WTC11 (cell line): ENCODE data around the gene GRAMD1A. TPM values are rescaled to one million over a fixed set of nuclear protein-coding genes. Genes with fewer than 3 reads are reported as not detected.

Experiments used
- ATAC-seq: fragments of 200-7000 bp; cut with Tn5 transposase; 2 replicates; pipeline ENCODE4 v1.10.0; 2021; ENCODE audit warnings: mild to moderate bottlenecking, moderate library complexity
- CTCF ChIA-PET: fragments of 300-600 bp; sonication (Branson Sonifier 250); formaldehyde crosslinking; loops from one replicate; lab custom pipeline; 2021; ENCODE audit warnings: antibody characterized with exemption; lab: Charles Lee
- POLR2A ChIA-PET: fragments of 350-600 bp; sonication (Branson Sonifier 250); formaldehyde crosslinking; loops from one replicate; lab custom pipeline; 2021; ENCODE audit warnings: antibody characterized with exemption; lab: Charles Lee
- DNase-seq: peaks from one replicate; pipeline ENCODE4 v3.0.0; 2021; ENCODE audit warnings: low spot score
- H3K27ac Mint-ChIP-seq: 2 replicates; pipeline ENCODE4 v1.8.0; 2021; ENCODE audit warnings: mixed read lengths
- H3K27me3 Mint-ChIP-seq: 2 replicates; pipeline ENCODE4 v1.8.0; 2021; ENCODE audit warnings: low read depth, mild to moderate bottlenecking, moderate library complexity, mixed read lengths
- H3K36me3 Mint-ChIP-seq: 2 replicates; pipeline ENCODE4 v1.8.0; 2021; ENCODE audit warnings: mixed read lengths
- H3K4me1 Mint-ChIP-seq: 2 replicates; pipeline ENCODE4 v1.8.0; 2022; ENCODE audit warnings: mixed read lengths
- H3K4me3 Mint-ChIP-seq: 2 replicates; pipeline ENCODE4 v1.8.0; 2021; ENCODE audit warnings: mild to moderate bottlenecking, moderate library complexity, mixed read lengths
- H3K9me3 Mint-ChIP-seq: 2 replicates; pipeline ENCODE4 v1.8.0; 2021; ENCODE audit warnings: mixed read lengths
- AFF4 ChIP-seq: sonication (generic); formaldehyde crosslinking; IDR thresholded peaks from 2 replicates; pipeline ENCODE4 v1.8.1; 2023; ENCODE audit warnings: mild to moderate bottlenecking, missing genetic modification reagents, borderline replicate concordance
- ARID4B ChIP-seq: sonication (generic); formaldehyde crosslinking; IDR thresholded peaks from 2 replicates; pipeline ENCODE4 v1.8.0; 2023; ENCODE audit warnings: missing genetic modification reagents, mild to moderate bottlenecking, borderline replicate concordance
- ATF1 ChIP-seq: sonication (generic); formaldehyde crosslinking; IDR thresholded peaks from 2 replicates; pipeline ENCODE4 v1.8.1; 2023; ENCODE audit warnings: mild to moderate bottlenecking, moderate library complexity, missing genetic modification reagents
- CDX4 ChIP-seq: fragments of 250-450 bp; sonication (Bioruptor Pico); IDR thresholded peaks from 2 replicates; pipeline ENCODE4 v1.9.0; 2021; ENCODE audit warnings: moderate library complexity, mild to moderate bottlenecking, inconsistent platforms, borderline replicate concordance
- E2F5 ChIP-seq: sonication (generic); formaldehyde crosslinking; IDR thresholded peaks from 2 replicates; pipeline ENCODE4 v1.8.1; 2022; ENCODE audit warnings: mild to moderate bottlenecking, moderate library complexity, missing genetic modification reagents
- FOXP1 ChIP-seq: sonication (generic); formaldehyde crosslinking; IDR thresholded peaks from 2 replicates; pipeline ENCODE4 v1.8.0; 2022; ENCODE audit warnings: missing genetic modification reagents, mild to moderate bottlenecking, moderate library complexity, borderline replicate concordance
- FOXP4 ChIP-seq: sonication (generic); formaldehyde crosslinking; IDR thresholded peaks from 2 replicates; pipeline ENCODE4 v1.8.0; 2022; ENCODE audit warnings: mild to moderate bottlenecking, missing genetic modification reagents
- GRHL2 ChIP-seq: fragments of 250-450 bp; sonication (Bioruptor Pico); IDR thresholded peaks from 2 replicates; pipeline ENCODE4 v1.8.0; 2022; ENCODE audit warnings: mild to moderate bottlenecking, moderate library complexity; ENCODE audit not compliant: insufficient replicate concordance, severe bottlenecking
- KAT7 ChIP-seq: sonication (generic); formaldehyde crosslinking; IDR thresholded peaks from 2 replicates; pipeline ENCODE4 v1.8.1; 2023; ENCODE audit warnings: missing genetic modification reagents, mild to moderate bottlenecking, borderline replicate concordance
- MYBL2 ChIP-seq: sonication (generic); formaldehyde crosslinking; IDR thresholded peaks from 2 replicates; pipeline ENCODE4 v1.8.1; 2023; ENCODE audit warnings: mild to moderate bottlenecking, moderate library complexity, missing genetic modification reagents
- NFE2L1 ChIP-seq: sonication (generic); formaldehyde crosslinking; IDR thresholded peaks from 2 replicates; pipeline ENCODE4 v1.8.1; 2023; ENCODE audit warnings: missing genetic modification reagents
- NFYB ChIP-seq: sonication (generic); formaldehyde crosslinking; conservative IDR thresholded peaks from 2 replicates; pipeline ENCODE4 v1.8.0; 2022; ENCODE audit warnings: low read depth, missing genetic modification reagents
- PRDM15 ChIP-seq: sonication (generic); formaldehyde crosslinking; IDR thresholded peaks from 2 replicates; pipeline ENCODE4 v1.8.0; 2022; ENCODE audit warnings: missing genetic modification reagents
- TP53 ChIP-seq: sonication (generic); formaldehyde crosslinking; IDR thresholded peaks from 2 replicates; pipeline ENCODE4 v1.8.1; 2023; ENCODE audit warnings: mild to moderate bottlenecking, missing genetic modification reagents
- ZBTB43 ChIP-seq: sonication (generic); formaldehyde crosslinking; IDR thresholded peaks from 2 replicates; pipeline ENCODE4 v1.8.1; 2023; ENCODE audit warnings: mild to moderate bottlenecking, missing genetic modification reagents
- ZNF121 ChIP-seq: sonication (generic); formaldehyde crosslinking; IDR thresholded peaks from 2 replicates; pipeline ENCODE4 v1.8.0; 2023; ENCODE audit warnings: missing genetic modification reagents
- ZNF317 ChIP-seq: sonication (generic); formaldehyde crosslinking; IDR thresholded peaks from 2 replicates; pipeline ENCODE4 v1.8.1; 2023; ENCODE audit warnings: low read depth, mild to moderate bottlenecking, moderate library complexity, missing genetic modification reagents, borderline replicate concordance
- ZNF423 ChIP-seq: fragments of 250-450 bp; sonication (Bioruptor Pico); IDR thresholded peaks from 2 replicates; pipeline ENCODE4 v2.1.2; 2022; ENCODE audit warnings: mild to moderate bottlenecking, moderate library complexity
- total RNA-seq: library from RNA; stranded (reverse); gene quantifications from 3 replicates; pipeline ENCODE4 v1.2.3, GENCODE V29; 2021

The GRAMD1A gene
- total RNA-seq, 1 experiment from 2014 or later: 389 TPM

- ChIA-PET POLR2A (no interaction called here), CTCF (interaction anchor here (1.5 to 1.9 kb wide), 2 partner anchors 18 to 51 kb away, joined by 5 to 10 read pairs; no protein-coding TSS in a partner anchor)
- ATAC-seq (no peak), DNase-seq (no peak)
- Mint-ChIP-seq H3K4me1 (no peaks in the 10 kb centered on the region), H3K9me3 (no peaks in the 10 kb centered on the region), H3K36me3 (peaks cover 56% of the 10 kb centered on the region), H3K27me3 (peaks cover 10% of the 10 kb centered on the region), H3K4me3 (no peak overlapping the region), H3K27ac (no peak overlapping the region)
- TF ChIP-seq PRDM15 (CRISPR knock-in tag) (no peak), ATF1 (no peak), TP53 (CRISPR knock-in tag) (no peak), GRHL2 (CRISPR knock-in tag) (no peak), FOXP1 (CRISPR knock-in tag) (no peak), E2F5 (CRISPR knock-in tag) (no peak), NFE2L1 (CRISPR knock-in tag) (no peak), MYBL2 (CRISPR knock-in tag) (no peak), NFYB (CRISPR knock-in tag) (no peak), ARID4B (CRISPR knock-in tag) (no peak)
These were observed 25.8 kb downstream of the GRAMD1A start for GRCh38 chr19:35025969-35026368.

GRCh38 chr19:35026418-35026817 lies 26.3 kb downstream of the GRAMD1A start:
- no peak for ATAC-seq
- peaks cover 14% of the 10 kb centered on the region for H3K27me3 Mint-ChIP-seq
- no peak for DNase-seq
- no peak overlapping the region for H3K4me3 Mint-ChIP-seq
- ChIA-PET POLR2A (no interaction called here), CTCF (interaction anchor here (1.5 to 1.9 kb wide), 2 partner anchors 18 to 51 kb away, joined by 5 to 10 read pairs; no protein-coding TSS in a partner anchor)
- no peaks in the 10 kb centered on the region for H3K9me3 Mint-ChIP-seq
- H3K36me3 Mint-ChIP-seq: peaks cover 52% of the 10 kb centered on the region
- H3K4me1 Mint-ChIP-seq: peaks cover 3% of the 10 kb centered on the region
- H3K27ac Mint-ChIP-seq: no peak overlapping the region
- no peak for TF ChIP-seq CDX4
- TF ChIP-seq AFF4 (CRISPR knock-in tag): no peak
- TF ChIP-seq KAT7: no peak
- TF ChIP-seq ATF1: no peak
- TF ChIP-seq FOXP4 (CRISPR knock-in tag): no peak
- TF ChIP-seq ZNF317: no peak
- TF ChIP-seq ZNF423 (CRISPR knock-in tag): no peak
- TF ChIP-seq ZBTB43 (CRISPR knock-in tag): no peak
- no peak for TF ChIP-seq ZNF121 (CRISPR knock-in tag)
